ENCODE results near the gene APOE.

DNA sequence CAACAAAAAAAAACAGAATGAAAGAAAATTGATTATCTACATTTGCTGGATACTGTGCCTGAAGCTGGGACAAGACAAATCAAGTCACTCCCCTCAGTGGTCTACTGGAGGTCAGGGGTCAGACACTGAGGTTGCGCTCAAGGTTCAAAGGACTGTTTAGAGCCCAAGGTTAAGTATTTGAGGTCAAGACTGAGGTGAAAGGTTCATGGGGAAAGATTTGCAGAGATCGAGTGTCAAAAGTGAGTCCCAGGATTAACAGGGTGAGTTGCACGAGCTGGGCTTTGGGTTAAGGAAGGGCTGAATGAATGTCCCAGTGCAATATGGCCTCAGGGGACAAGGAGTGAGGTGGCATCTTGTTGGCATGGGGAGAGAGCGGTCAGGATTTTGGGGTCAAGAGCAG is 17.9 kb upstream of the APOE start:
- TF ChIP-seq, protein P1, sequence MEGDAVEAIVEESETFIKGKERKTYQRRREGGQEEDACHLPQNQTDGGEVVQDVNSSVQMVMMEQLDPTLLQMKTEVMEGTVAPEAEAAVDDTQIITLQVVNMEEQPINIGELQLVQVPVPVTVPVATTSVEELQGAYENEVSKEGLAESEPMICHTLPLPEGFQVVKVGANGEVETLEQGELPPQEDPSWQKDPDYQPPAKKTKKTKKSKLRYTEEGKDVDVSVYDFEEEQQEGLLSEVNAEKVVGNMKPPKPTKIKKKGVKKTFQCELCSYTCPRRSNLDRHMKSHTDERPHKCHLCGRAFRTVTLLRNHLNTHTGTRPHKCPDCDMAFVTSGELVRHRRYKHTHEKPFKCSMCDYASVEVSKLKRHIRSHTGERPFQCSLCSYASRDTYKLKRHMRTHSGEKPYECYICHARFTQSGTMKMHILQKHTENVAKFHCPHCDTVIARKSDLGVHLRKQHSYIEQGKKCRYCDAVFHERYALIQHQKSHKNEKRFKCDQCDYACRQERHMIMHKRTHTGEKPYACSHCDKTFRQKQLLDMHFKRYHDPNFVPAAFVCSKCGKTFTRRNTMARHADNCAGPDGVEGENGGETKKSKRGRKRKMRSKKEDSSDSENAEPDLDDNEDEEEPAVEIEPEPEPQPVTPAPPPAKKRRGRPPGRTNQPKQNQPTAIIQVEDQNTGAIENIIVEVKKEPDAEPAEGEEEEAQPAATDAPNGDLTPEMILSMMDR (IDR thresholded peaks at IDR 0.05; ENCODE audit: low read depth, low read length), result no peak
- no peak for TF ChIP-seq EZH2phosphoT487 (IDR thresholded peaks at IDR 0.05; ENCODE audit: low read depth)
